ENCODE measurements around the gene CCNDBP1. TPM values are rescaled to one million over a fixed set of nuclear protein-coding genes. Genes with fewer than 3 reads are reported as not detected.
A peak's percentile ranks its signal among the peaks of the same experiment; 100 is the strongest.
"Not testable (repeated sequence)": the region's sequence is repeated elsewhere in the genome, so short reads cannot be mapped to it uniquely, and the experiment has no call there.

CCNDBP1 gene
- total RNA-seq, 1 donor from 2014 or later: 39.0 TPM

DNA sequence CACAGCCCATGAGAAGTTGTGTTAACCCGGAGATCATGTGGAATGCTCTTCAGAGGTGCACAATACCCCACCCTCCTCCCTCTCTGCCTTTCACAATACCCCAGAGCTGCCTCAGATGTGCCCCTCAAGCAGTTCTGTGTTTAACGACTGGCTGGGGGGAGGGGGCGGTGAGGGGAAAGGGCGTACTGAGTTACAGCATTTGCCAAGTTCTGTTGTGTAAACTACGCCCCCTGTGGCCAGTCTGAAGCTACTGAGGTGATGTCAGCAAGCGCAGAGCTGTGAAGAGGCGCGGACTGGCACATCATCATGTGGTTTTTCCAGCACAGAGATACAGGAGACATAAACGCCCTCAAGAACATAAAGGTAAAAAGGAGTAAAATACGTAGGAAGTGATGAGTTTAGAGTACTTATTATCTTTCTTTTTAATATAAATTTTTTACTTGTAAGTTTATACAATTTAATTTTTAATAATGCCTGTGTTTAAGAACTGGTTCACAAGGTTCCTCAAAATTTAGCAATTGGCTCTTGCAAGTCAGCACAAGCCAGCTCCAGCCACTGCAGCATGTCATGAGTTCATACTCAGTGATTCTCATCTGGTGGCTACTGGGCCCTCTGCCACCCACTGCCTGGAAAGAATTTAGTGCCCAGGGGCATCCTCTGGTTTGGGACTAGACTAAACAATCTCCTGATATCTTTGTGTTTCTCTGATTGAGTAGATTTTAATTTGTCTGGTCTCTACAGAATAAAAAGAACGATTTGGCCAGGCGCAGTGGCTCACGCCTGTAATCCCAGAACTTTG is 33.9 kb downstream of the CCNDBP1 start:
- Histone ChIP-seq H3K4me3 (ENCODE audit: low read depth, low read length) (no peak overlapping the region), H3K27me3 (ENCODE audit: control insufficient read depth, insufficient read depth, low read length) (no peaks in the 10 kb centered on the region), H3K36me3 (ENCODE audit: control insufficient read depth, insufficient read depth, low read length) (no peaks in the 10 kb centered on the region)
- FAIRE-seq (no peak), DNase-seq (ENCODE audit: low read depth) (peak; percentile 88)
- TF ChIP-seq, protein P1, sequence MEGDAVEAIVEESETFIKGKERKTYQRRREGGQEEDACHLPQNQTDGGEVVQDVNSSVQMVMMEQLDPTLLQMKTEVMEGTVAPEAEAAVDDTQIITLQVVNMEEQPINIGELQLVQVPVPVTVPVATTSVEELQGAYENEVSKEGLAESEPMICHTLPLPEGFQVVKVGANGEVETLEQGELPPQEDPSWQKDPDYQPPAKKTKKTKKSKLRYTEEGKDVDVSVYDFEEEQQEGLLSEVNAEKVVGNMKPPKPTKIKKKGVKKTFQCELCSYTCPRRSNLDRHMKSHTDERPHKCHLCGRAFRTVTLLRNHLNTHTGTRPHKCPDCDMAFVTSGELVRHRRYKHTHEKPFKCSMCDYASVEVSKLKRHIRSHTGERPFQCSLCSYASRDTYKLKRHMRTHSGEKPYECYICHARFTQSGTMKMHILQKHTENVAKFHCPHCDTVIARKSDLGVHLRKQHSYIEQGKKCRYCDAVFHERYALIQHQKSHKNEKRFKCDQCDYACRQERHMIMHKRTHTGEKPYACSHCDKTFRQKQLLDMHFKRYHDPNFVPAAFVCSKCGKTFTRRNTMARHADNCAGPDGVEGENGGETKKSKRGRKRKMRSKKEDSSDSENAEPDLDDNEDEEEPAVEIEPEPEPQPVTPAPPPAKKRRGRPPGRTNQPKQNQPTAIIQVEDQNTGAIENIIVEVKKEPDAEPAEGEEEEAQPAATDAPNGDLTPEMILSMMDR (IDR thresholded peaks at IDR 0.05; ENCODE audit: insufficient read depth, low read length, severe bottlenecking): peak; percentile 58

DNA sequence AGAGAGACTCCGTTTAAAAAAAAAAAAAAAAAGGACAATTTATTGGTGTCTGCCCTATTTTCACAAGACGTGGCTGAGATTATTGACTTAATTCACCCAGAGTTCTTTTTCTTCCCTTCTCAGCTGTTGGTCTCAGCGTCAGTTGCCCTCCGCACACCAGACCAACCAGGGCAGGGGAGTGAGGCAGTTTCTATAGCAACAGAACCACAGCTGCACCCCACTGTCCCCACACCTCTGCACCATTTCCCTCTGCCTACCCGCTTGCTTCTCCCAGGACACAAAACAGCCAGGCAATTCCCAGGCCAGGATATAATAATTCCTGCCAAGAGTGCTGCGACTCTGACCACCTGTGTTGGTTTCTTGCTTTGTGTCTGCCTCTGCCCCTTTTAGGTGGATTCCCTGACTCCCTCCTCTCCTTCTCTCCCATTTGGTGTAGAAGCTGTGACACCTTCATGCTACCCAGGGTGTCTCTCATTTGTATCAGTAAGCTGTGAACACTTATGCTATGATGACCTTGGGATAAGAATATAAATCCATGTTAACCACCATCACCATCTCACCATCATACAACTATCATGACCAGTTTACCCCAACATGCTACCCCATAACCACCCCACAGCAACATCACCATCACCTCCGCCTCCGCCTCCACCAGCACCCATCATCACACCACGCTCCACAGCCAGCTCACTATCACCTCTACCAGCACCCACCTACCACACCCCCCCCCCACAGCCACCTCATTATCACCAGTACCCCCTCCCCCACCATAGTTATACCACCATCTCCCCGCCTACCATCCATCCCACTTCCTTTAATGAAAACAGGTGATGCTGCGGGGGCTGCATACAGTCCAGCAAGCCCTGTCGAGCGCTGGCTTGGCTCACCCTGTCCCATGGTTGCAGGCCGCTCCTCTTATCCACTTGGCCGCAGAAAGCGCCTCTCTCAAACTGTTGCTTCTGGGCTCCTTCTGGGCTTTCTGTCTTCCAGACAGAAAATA is 35.0 kb downstream of the CCNDBP1 start:
- Histone ChIP-seq H3K36me3 (ENCODE audit: control insufficient read depth, insufficient read depth, low read length) (no peaks in the 10 kb centered on the region), H3K27me3 (ENCODE audit: control insufficient read depth, insufficient read depth, low read length) (no peaks in the 10 kb centered on the region), H3K4me3 (ENCODE audit: low read depth, low read length) (no peak overlapping the region)
- FAIRE-seq: no peak
- TF ChIP-seq, protein P1 (IDR thresholded peaks at IDR 0.05; ENCODE audit: insufficient read depth, low read length, severe bottlenecking): no peak
- no peak for DNase-seq (ENCODE audit: low read depth)

DNA sequence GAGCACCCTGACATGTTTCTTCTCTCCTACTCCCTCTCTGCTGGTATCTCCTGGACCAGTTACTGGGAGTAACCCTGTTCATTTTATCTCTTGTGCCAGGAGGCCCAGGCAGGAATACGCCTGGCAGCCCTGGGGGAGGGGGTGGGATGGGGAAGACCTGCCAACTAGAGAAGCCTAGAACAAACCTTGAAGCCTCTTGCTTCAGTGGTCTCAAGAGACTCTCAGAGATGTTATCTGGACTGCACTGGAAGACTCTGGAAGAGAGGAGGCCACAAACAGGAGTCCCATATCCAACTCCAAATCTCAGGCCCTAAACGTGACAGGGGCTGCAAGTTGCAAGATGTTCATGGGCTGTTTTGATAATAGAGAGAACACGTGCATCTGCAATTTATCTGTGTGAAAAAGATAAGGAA is 35.8 kb downstream of the CCNDBP1 start, which contains the start of gene EPB42:
Gene EPB42, minus strand, starts transcription at position 28 of the 413 bp plus-strand sequence. CDS start 193 bp downstream, outside the sequence.
- TF ChIP-seq, protein P1 (IDR thresholded peaks at IDR 0.05; ENCODE audit: insufficient read depth, low read length, severe bottlenecking): no peak
- DNase-seq (ENCODE audit: low read depth): no peak
- FAIRE-seq: no peak
- no peaks in the 10 kb centered on the region for H3K27me3 ChIP-seq (ENCODE audit: control insufficient read depth, insufficient read depth, low read length)
- H3K4me3 ChIP-seq (ENCODE audit: low read depth, low read length): no peak within 1 kb of the TSS
- H3K36me3 ChIP-seq (ENCODE audit: control insufficient read depth, insufficient read depth, low read length): no peaks in the 10 kb centered on the region

DNA sequence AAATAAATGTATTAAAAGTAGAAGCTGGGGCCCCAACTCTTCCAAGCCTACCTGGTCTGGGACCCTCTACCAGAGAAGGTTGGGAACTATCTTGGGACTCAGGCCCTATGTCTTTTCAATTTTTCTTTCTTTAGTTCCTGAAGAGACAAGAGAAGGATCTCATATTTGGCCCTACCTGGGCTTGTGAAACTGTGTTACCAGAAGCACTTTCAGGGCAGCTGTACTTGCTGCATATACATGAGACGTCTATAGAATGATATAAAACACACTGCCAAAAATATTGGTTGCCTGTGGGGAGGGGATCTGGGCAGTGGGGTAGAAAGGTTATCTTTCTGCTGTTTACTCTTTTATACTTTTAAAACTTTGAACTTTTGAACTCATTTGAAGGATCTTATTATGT is 36.2 kb downstream of the CCNDBP1 start:
- H3K36me3 ChIP-seq (ENCODE audit: control insufficient read depth, insufficient read depth, low read length): no peaks in the 10 kb centered on the region
- DNase-seq (ENCODE audit: low read depth) (no peak), FAIRE-seq (no peak)
- H3K4me3 ChIP-seq (ENCODE audit: low read depth, low read length): no peak overlapping the region
- H3K27me3 ChIP-seq (ENCODE audit: control insufficient read depth, insufficient read depth, low read length): no peaks in the 10 kb centered on the region
- TF ChIP-seq, protein P1 (IDR thresholded peaks at IDR 0.05; ENCODE audit: insufficient read depth, low read length, severe bottlenecking): no peak

DNA sequence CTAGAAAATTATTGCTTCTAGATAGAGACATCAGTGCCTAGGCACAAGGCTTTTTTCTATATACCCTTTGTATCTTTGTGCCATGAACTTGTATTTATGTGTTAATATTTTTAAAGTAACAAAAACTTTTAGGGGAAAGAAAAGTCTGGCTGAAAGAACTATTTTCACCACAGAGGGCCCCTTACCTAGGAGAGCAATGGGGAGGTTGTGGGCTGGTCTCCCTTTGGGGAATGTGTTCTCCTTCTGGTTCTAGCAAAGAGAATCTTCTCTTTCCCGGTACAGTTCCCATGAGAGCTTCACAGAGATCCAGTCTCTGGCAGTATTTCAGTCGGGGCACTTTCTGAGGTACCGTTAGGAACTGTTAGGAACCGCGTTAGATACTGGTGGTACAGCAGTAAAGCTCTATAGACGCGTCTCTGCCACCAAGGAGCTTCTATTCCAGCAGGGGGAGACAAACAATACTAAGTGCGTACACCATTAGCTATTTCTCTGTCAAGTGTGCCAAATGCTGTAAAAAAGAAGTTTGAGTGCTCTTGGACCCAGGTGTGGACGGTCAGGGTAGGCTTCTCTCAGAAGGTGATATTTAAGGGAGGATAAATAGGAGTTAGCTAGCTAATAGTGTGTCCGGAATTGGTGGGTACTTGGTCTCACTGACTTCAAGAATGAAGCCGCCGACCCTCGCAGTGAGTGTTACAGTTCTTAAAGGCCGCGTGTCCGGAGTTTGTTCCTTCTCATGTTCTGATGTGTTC is 40.2 kb downstream of the CCNDBP1 start:
- Histone ChIP-seq H3K36me3 (ENCODE audit: control insufficient read depth, insufficient read depth, low read length) (no peaks in the 10 kb centered on the region), H3K27me3 (ENCODE audit: control insufficient read depth, insufficient read depth, low read length) (no peaks in the 10 kb centered on the region), H3K4me3 (ENCODE audit: low read depth, low read length) (no peak overlapping the region)
- TF ChIP-seq, protein P1 (IDR thresholded peaks at IDR 0.05; ENCODE audit: insufficient read depth, low read length, severe bottlenecking): peak; percentile 82
- FAIRE-seq (peak; percentile 23), DNase-seq (ENCODE audit: low read depth) (peak; percentile 59)

DNA sequence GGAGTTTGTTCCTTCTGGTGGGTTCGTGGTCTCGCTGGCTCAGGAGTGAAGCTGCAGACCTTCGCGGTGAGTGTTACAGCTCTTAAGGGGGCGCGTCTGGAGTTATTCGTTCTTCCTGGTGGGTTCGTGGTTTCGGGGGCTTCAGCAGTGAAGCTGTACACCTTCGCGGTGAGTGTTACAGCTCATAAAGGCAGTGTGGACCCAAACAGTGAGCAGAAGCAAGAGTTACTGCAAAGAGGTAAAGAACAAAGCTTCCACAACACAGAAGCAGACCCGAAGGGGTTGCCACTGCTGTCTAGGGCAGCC is 40.7 kb downstream of the CCNDBP1 start:
- FAIRE-seq; DNase-seq (ENCODE audit: low read depth): not testable (repeated sequence)

More for the DNA sequence above, 40.7 kb downstream of the CCNDBP1 start:
- H3K27me3 ChIP-seq (ENCODE audit: control insufficient read depth, insufficient read depth, low read length); H3K4me3 ChIP-seq (ENCODE audit: low read depth, low read length); H3K36me3 ChIP-seq (ENCODE audit: control insufficient read depth, insufficient read depth, low read length): not testable (repeated sequence)
